Stimulated activated CD8-positive, alpha-beta memory T cell treated with anti-CD3 and anti-CD28 coated beads, Interleukin-4, amount 100 ng/mL, for 48 hours (primary cell): ENCODE measurements around the gene BPGM.
"Not testable (repeated sequence)": the region's sequence is repeated elsewhere in the genome, so short reads cannot be mapped to it uniquely, and the experiment has no call there.

Source experiments
- DNase-seq: peaks from one replicate; pipeline ENCODE4 v3.0.0-alpha.2; 2020

The BPGM gene

GRCh38 chr7:134669388-134669787 lies 22.7 kb downstream of the BPGM start:
- no peak for DNase-seq

- DNase-seq = peak; percentile 66
Observed at GRCh38 chr7:134669845-134670373, 23.3 kb downstream of the BPGM start.

- no peak for DNase-seq
Observed at GRCh38 chr7:134671609-134672008, 25.0 kb downstream of the BPGM start.

GRCh38 chr7:134674424-134674823 lies 27.8 kb downstream of the BPGM start:
- no peak for DNase-seq

GRCh38 chr7:134676743-134677142 lies 30.1 kb downstream of the BPGM start:
- DNase-seq = no peak

- no peak for DNase-seq
Observed at GRCh38 chr7:134678115-134678514, 31.5 kb downstream of the BPGM start.

GRCh38 chr7:134679006-134679405 lies 32.4 kb downstream of the BPGM start:
- DNase-seq = no peak

- DNase-seq = no peak
Observed at GRCh38 chr7:134684165-134684564, 37.5 kb downstream of the BPGM start.

GRCh38 chr7:134685250-134685649 lies 38.6 kb downstream of the BPGM start:
- DNase-seq = no peak

GRCh38 chr7:134686786-134687185 lies 40.1 kb downstream of the BPGM start:
- no peak for DNase-seq

GRCh38 chr7:134689550-134689949 lies 42.9 kb downstream of the BPGM start:
- DNase-seq = not testable (repeated sequence)

GRCh38 chr7:134690016-134690415 lies 43.4 kb downstream of the BPGM start:
- no peak for DNase-seq

- no peak for DNase-seq
Observed at GRCh38 chr7:134690614-134691504, 44.2 kb downstream of the BPGM start.

- DNase-seq = no peak
Observed at GRCh38 chr7:134691546-134692343, 45.1 kb downstream of the BPGM start.

- no peak for DNase-seq
Observed at GRCh38 chr7:134692344-134692705, 45.7 kb downstream of the BPGM start.

GRCh38 chr7:134693256-134693655 lies 46.6 kb downstream of the BPGM start:
- peak; percentile 38 for DNase-seq

- no peak for DNase-seq
Observed at GRCh38 chr7:134694299-134694698, 47.6 kb downstream of the BPGM start.

- no peak for DNase-seq
Observed at GRCh38 chr7:134694767-134695166, 48.1 kb downstream of the BPGM start.

- no peak for DNase-seq
Observed at GRCh38 chr7:134695321-134695860, 48.7 kb downstream of the BPGM start.

GRCh38 chr7:134696261-134696660 lies 49.6 kb downstream of the BPGM start:
- DNase-seq = no peak

- no peak for DNase-seq
Observed at GRCh38 chr7:134697205-134697886, 50.7 kb downstream of the BPGM start.

- no peak for DNase-seq
Observed at GRCh38 chr7:134698481-134698880, 51.8 kb downstream of the BPGM start.
